Kidney (tissue), 14 donors: ENCODE data around the gene PLXNB1. TPM values are rescaled to one million over a fixed set of nuclear protein-coding genes. Genes with fewer than 3 reads are reported as not detected.

ENCODE experiments used
- DNase-seq, 5 donors: peaks; one replicate each; pipeline ENCODE4 v3.0.0-alpha.2; 2013 to 2020
- FAIRE-seq: peaks from 2 replicates; lab custom pipeline; 2012; peaks lifted over from hg19 to GRCh38; lab: Jason Lieb, UNC
- H3K27ac ChIP-seq, 2 donors: one replicate each; pipeline ENCODE4 v1.7.0; 2013; ENCODE audit warnings: low read depth in 2 of 2, low read length in 2 of 2, inconsistent platforms in 1 of 2
- H3K27me3 ChIP-seq: one replicate; pipeline ENCODE4 v1.7.1; 2013; ENCODE audit warnings: low read length, inconsistent platforms; ENCODE audit not compliant: control insufficient read depth, insufficient read depth
- H3K36me3 ChIP-seq, 3 donors: one replicate each; pipeline versions ENCODE4 v1.7.0 to v1.7.1; 2013; ENCODE audit warnings: low read length in 3 of 3, control low read depth in 1 of 3, inconsistent platforms in 1 of 3; ENCODE audit not compliant: insufficient read depth in 3 of 3, control insufficient read depth in 2 of 3
- H3K4me1 ChIP-seq, 3 donors: one replicate each; pipeline versions ENCODE4 v1.7.0 to v1.7.1; 2013; ENCODE audit warnings: low read length in 3 of 3, inconsistent platforms in 1 of 3, low read depth in 1 of 3; ENCODE audit not compliant: control insufficient read depth in 2 of 3, insufficient read depth in 2 of 3
- H3K4me3 ChIP-seq, 3 donors: one replicate each; pipeline versions ENCODE4 v1.7.0 to v1.8.1; 2013; ENCODE audit warnings: low read length in 3 of 3, control low read depth in 1 of 3, inconsistent platforms in 1 of 3
- H3K9ac ChIP-seq, 3 donors: one replicate each; pipeline versions ENCODE4 v1.7.0 to v1.7.1; 2013; ENCODE audit warnings: low read length in 3 of 3, control low read depth in 1 of 3, inconsistent platforms in 1 of 3
- H3K9me3 ChIP-seq, 3 donors: one replicate each; pipeline versions ENCODE4 v1.7.0 to v1.7.1; 2013; ENCODE audit warnings: low read length in 3 of 3, control low read depth in 1 of 3, inconsistent platforms in 1 of 3; ENCODE audit not compliant: control insufficient read depth in 2 of 3, insufficient read depth in 1 of 3
- CTCF ChIP-seq: IDR thresholded peaks from 3 replicates; pipeline ENCODE4 v1.5.1; 2012; ENCODE audit warnings: mild to moderate bottlenecking, moderate library complexity, borderline replicate concordance; ENCODE audit not compliant: insufficient read depth; ENCODE audit errors: extremely low read depth
- intact Hi-C: fragments of 100-400 bp; cut with DNase I; formaldehyde crosslinking; loops from one replicate; pipeline ENCODE4 v1.11.1; 2022
- polyA plus RNA-seq: library from polyadenylated mRNA; stranded (reverse); fragments of 350-450 nt; fragmentation: Illumina TruSeq; extraction: RNeasy Lipid Tissue Mini Kit (QIAGEN cat#74804); gene quantifications from one replicate; pipeline ENCODE4 v1.2.3, GENCODE V29; 2014; ENCODE audit warnings: low read depth, low replicate concordance; ENCODE audit not compliant: insufficient read depth
- total RNA-seq: library from RNA; stranded (reverse); fragmentation: NEBNext Ultra II Directional; extraction: Animal tissue kit (Norgen Biotek cat#: 25700); gene quantifications from one replicate; pipeline ENCODE4 v1.2.1, GENCODE V29; 2021
- donor health status: control.
- donor health status: control.
- donor health status: control.
- donor health status: control.
- donor health status: control.
- donor health status: DM: yes; HTN: yes; CAD: no.
- donor health status: Normal renal cell carcinoma (clear cell type).

PLXNB1 gene
- total and polyA plus RNA-seq, 2 donors from 2014 or later: 101 to 224 TPM

GRCh38 chr3:48364840-48365239, 65.0 kb downstream of the PLXNB1 start:
- peaks cover 0 to 2% (median 0%) of the 10 kb centered on the region in 3 donors for H3K4me1 ChIP-seq
- no peak overlapping the region for H3K27ac ChIP-seq
- intact Hi-C loops: no loop called here
- no peak overlapping the region for H3K9ac ChIP-seq
- no peaks in the 10 kb centered on the region for H3K27me3 ChIP-seq
- H3K9me3 ChIP-seq: no peaks in the 10 kb centered on the region
- no peak for DNase-seq
- FAIRE-seq: no peak
- H3K4me3 ChIP-seq: no peak overlapping the region
- no peak for TF ChIP-seq CTCF
- no peaks in the 10 kb centered on the region for H3K36me3 ChIP-seq

DNA sequence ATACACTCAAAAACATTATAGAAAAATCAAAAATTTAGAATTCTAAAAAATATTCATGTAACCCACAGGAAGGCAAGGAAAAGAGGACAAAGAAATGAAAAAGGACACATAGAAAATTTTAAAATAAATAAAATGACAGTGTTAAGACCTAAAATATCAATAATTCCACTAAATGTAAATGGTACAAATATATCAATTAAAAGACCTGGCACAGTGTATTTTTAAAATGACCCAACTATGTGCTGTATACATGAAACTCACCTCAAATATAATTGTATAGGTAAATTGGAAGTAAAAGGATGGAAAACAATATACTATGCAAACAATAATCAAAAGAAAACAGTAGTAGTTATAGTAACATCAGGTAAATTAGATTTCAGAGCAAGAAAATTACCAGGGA, 68.0 kb downstream of the PLXNB1 start:
- Histone ChIP-seq H3K27ac (no peak overlapping the region), H3K4me3 (no peak overlapping the region), H3K27me3 (no peaks in the 10 kb centered on the region), H3K9me3 (no peaks in the 10 kb centered on the region), H3K4me1 (no peaks in the 10 kb centered on the region), H3K9ac (no peak overlapping the region), H3K36me3 (no peaks in the 10 kb centered on the region)
- intact Hi-C loops: no loop called here
- no peak for DNase-seq
- FAIRE-seq: no peak
- TF ChIP-seq CTCF: no peak

GRCh38 chr3:48356419-48356818, 73.5 kb downstream of the PLXNB1 start:
- H3K27ac ChIP-seq: no peak overlapping the region
- TF ChIP-seq CTCF: no peak
- intact Hi-C loops: no loop called here
- FAIRE-seq: no peak
- no peaks in the 10 kb centered on the region for H3K4me1 ChIP-seq
- H3K9me3 ChIP-seq: no peaks in the 10 kb centered on the region
- H3K36me3 ChIP-seq: no peaks in the 10 kb centered on the region
- peak in 1 of 5 donors; percentile 6 for DNase-seq
- no peak overlapping the region for H3K9ac ChIP-seq
- no peaks in the 10 kb centered on the region for H3K27me3 ChIP-seq
- H3K4me3 ChIP-seq: no peak overlapping the region

DNA sequence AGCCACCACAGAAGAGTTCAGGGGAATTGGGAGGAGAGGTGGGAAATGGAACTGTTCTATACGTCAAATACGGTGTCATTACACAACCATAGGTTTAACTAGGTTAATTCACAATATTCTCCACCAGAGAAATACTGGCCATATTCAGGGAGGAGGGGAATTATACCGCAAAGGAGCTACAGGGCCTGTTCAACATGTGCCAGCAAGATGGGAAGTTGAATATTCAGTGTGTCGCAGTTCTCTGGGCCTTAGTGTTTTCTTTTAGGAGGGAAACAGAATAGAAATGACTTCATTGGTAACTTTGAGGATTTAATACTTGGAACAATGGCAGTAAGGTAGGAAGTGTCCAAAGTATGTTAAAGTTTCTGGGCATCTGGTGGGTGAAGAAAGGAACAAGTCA, 75.9 kb downstream of the PLXNB1 start:
- H3K36me3 ChIP-seq: no peaks in the 10 kb centered on the region
- no peak overlapping the region for H3K27ac ChIP-seq
- no peak overlapping the region for H3K9ac ChIP-seq
- DNase-seq (no peak), FAIRE-seq (no peak)
- H3K27me3 ChIP-seq: no peaks in the 10 kb centered on the region
- no peaks in the 10 kb centered on the region for H3K9me3 ChIP-seq
- intact Hi-C loops: no loop called here
- no peak overlapping the region for H3K4me3 ChIP-seq
- H3K4me1 ChIP-seq: no peaks in the 10 kb centered on the region
- no peak for TF ChIP-seq CTCF
